Cardiac muscle cell (in vitro differentiated cells and primary cell): Measurements from ENCODE around the gene MED9. TPM values are rescaled to one million over a fixed set of nuclear protein-coding genes. Genes with fewer than 3 reads are reported as not detected.

ENCODE experiments used
- DNase-seq, 2 donors: peaks; one replicate each; pipeline versions ENCODE4 v3.0.0 to v3.0.0-alpha.2; 2010 to 2017; ENCODE audit warnings: low read depth in 1 of 2, low spot score in 1 of 2
- H3K27ac ChIP-seq: fragments of 200-600 bp; sonication (generic); 2 replicates; pipeline ENCODE4 v1.5.1; 2016
- H3K27me3 ChIP-seq: fragments of 200-600 bp; sonication (generic); 2 replicates; pipeline ENCODE4 v1.6.0; 2016; ENCODE audit warnings: control low read depth
- H3K36me3 ChIP-seq: fragments of 200-600 bp; sonication (generic); 2 replicates; pipeline ENCODE4 v1.5.1; 2016; ENCODE audit warnings: control low read depth
- H3K4me1 ChIP-seq: fragments of 200-600 bp; sonication (generic); 2 replicates; pipeline ENCODE4 v1.8.1; 2017; ENCODE audit warnings: low read depth, mild to moderate bottlenecking, mixed run types
- H3K4me3 ChIP-seq: fragments of 200-600 bp; sonication (generic); 2 replicates; pipeline ENCODE4 v1.5.1; 2016; ENCODE audit warnings: mild to moderate bottlenecking
- H3K9me3 ChIP-seq: fragments of 200-600 bp; sonication (generic); 2 replicates; pipeline ENCODE4 v1.5.1; 2017; ENCODE audit warnings: low read depth, mild to moderate bottlenecking, control low read depth
- CTCF ChIP-seq: IDR thresholded peaks from 2 replicates; pipeline ENCODE4 v1.5.1; 2012; ENCODE audit warnings: low read depth, mild to moderate bottlenecking, low read length
- polyA plus RNA-seq: library from polyadenylated mRNA; unstranded; fragments of >200 nt; fragmentation: Nextera tagmentation; extraction: Ambion mirVana; gene quantifications from 2 replicates; pipeline ENCODE4 v1.2.1, GENCODE V29; 2016
- total RNA-seq: library from RNA; depleted of rRNA; stranded (reverse); fragments of >200 nt; gene quantifications from 2 replicates; pipeline ENCODE4 v1.2.3, GENCODE V29; 2016

MED9 gene
- total and polyA plus RNA-seq, 2 experiments from 2014 or later, result 27.9 to 38.2 TPM

GRCh38 chr17:17435323-17435722 lies 41.5 kb upstream of the MED9 start:
- no peaks in the 10 kb centered on the region for H3K36me3 ChIP-seq
- peak; percentile 39 for TF ChIP-seq CTCF
- H3K27me3 ChIP-seq, result no peaks in the 10 kb centered on the region
- no peaks in the 10 kb centered on the region for H3K4me1 ChIP-seq
- no peak overlapping the region for H3K4me3 ChIP-seq
- H3K9me3 ChIP-seq, result no peaks in the 10 kb centered on the region
- H3K27ac ChIP-seq, result no peak overlapping the region
- DNase-seq, result peak in 1 of 2 donors; percentile 59

DNA sequence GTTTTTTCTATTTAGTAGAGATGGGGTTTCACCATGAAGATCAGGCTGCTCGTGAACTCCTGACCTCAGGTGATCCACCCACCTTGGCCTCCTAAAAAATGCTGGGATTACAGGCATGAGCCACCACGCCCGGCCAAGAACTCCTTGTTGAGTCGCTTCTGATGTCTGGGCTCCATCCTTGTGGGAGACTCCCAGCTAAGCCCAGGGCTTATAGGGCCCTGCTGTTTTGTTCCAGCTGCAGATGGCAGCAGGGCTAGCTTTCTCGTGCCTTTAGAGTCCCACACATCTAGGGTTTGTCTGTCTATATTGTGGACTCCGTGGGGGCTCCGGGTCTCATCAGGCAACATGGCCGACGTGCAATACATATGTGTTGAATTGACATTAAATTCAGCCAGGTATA lies 39.3 kb upstream of the MED9 start:
- Histone ChIP-seq H3K4me1 (peaks cover 6% of the 10 kb centered on the region), H3K9me3 (no peaks in the 10 kb centered on the region), H3K36me3 (no peaks in the 10 kb centered on the region), H3K27ac (no peak overlapping the region), H3K27me3 (no peaks in the 10 kb centered on the region), H3K4me3 (no peak overlapping the region)
- no peak for TF ChIP-seq CTCF
- no peak for DNase-seq

DNA sequence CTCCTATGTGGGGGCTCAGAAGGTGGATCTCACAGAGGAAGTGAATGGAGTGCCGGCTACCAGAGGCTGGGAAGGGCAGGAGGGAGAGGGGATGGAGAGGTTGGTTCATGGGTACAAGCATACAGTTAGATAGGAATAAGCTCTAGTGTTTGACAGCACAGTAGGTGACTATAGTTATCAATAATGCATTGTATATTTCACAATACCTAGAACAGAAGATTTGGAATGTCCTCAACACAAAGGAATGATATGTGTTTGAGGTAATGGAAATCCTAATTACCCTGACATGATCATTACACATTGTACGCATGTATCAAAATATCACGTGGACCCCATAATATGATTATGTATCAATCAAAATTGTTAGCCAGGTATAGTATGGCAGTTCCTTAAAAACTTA lies 38.9 kb upstream of the MED9 start:
- DNase-seq, result no peak
- no peak for TF ChIP-seq CTCF
- no peaks in the 10 kb centered on the region for H3K9me3 ChIP-seq
- no peaks in the 10 kb centered on the region for H3K27me3 ChIP-seq
- no peak overlapping the region for H3K4me3 ChIP-seq
- H3K27ac ChIP-seq, result no peak overlapping the region
- no peaks in the 10 kb centered on the region for H3K36me3 ChIP-seq
- peaks cover 6% of the 10 kb centered on the region for H3K4me1 ChIP-seq

GRCh38 chr17:17440010-17440843 lies 36.6 kb upstream of the MED9 start:
- Histone ChIP-seq H3K4me1 (peaks cover 6% of the 10 kb centered on the region), H3K4me3 (no peak overlapping the region), H3K27ac (no peak overlapping the region), H3K9me3 (no peaks in the 10 kb centered on the region), H3K36me3 (no peaks in the 10 kb centered on the region), H3K27me3 (no peaks in the 10 kb centered on the region)
- peak; percentile 56 for TF ChIP-seq CTCF
- DNase-seq, result peak; percentile 58 to 60

DNA sequence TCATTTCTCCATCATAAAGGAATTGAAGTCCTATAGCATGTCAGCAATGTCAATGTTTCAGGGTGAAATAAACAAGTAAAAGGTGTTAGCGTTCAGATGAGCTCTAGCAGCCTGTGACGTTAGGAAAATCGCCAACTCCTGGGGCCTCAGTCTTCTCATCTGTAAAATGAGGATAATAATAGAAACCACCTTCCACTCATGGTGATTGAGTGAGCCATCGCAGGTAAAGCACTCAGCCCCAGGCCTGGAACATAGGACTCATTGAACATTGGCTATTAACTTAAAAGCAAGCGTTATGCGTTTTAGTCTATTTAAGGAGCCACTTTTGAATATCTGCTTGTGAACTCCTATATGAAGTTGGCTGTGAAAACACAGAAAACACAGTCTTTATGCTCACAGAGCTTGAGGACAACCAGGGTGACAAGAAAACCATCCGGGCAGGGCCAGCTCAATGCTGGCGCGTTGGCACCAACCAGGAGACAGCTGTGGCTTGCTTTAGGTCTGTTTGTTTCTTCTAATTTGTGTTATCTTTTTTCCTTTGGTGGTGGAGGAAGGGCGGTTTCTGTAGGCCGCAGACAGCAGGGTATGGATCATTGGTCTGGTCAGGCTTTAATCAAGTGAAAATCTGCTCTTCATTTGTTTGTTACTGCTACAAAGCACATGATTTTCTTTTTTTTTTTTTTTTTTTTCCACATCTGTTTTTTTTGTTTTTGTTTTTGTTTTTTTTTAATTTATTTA lies 35.7 kb upstream of the MED9 start:
- H3K4me1 ChIP-seq, result peaks cover 6% of the 10 kb centered on the region
- H3K27me3 ChIP-seq, result no peaks in the 10 kb centered on the region
- H3K36me3 ChIP-seq, result no peaks in the 10 kb centered on the region
- H3K4me3 ChIP-seq, result no peak overlapping the region
- DNase-seq, result no peak
- TF ChIP-seq CTCF, result no peak
- H3K27ac ChIP-seq, result no peak overlapping the region
- H3K9me3 ChIP-seq, result no peaks in the 10 kb centered on the region
